ENCODE measurements around the gene RBM18. TPM values are rescaled to one million over a fixed set of nuclear protein-coding genes. Genes with fewer than 3 reads are reported as not detected.

The RBM18 gene
- polyA plus RNA-seq, 1 experiment = 14.7 TPM

GRCh38 chr9:122302237-122303093, 37.8 kb upstream of the RBM18 start:
- ChIA-PET POLR2A (no interaction called here), CTCF (interaction anchor here (1.0 to 1.5 kb wide), 3 partner anchors 12 to 178 kb away, joined by 3 to 4 read pairs (median 4); no protein-coding TSS in a partner anchor)
- no peak for DNase-seq (ENCODE audit: low read depth)
- Histone ChIP-seq H3K27me3 (ENCODE audit: control insufficient read depth, insufficient read depth, low read length) (no peaks in the 10 kb centered on the region), H3K36me3 (ENCODE audit: control insufficient read depth, insufficient read depth, low read length) (no peaks in the 10 kb centered on the region; the same call in 1 of the 2 replicates), H3K4me3 (ENCODE audit: low read depth, low read length) (no peak overlapping the region)
- TF ChIP-seq CTCF (IDR thresholded peaks at IDR 0.05; ENCODE audit: insufficient read depth, low read depth, low read length) = no peak

- Histone ChIP-seq H3K4me3 (ENCODE audit: low read depth, low read length) (no peak overlapping the region), H3K36me3 (ENCODE audit: control insufficient read depth, insufficient read depth, low read length) (peaks cover 3% of the 10 kb centered on the region; the same call in 1 of the 2 replicates), H3K27me3 (ENCODE audit: control insufficient read depth, insufficient read depth, low read length) (no peaks in the 10 kb centered on the region)
- no peak for DNase-seq (ENCODE audit: low read depth)
- POLR2A ChIA-PET = no interaction called here
- TF ChIP-seq CTCF (IDR thresholded peaks at IDR 0.05; ENCODE audit: insufficient read depth, low read depth, low read length) = no peak
- CTCF ChIA-PET = no interaction called here
Observed at GRCh38 chr9:122297512-122297911, 32.9 kb upstream of the RBM18 start.

GRCh38 chr9:122294531-122294930, 29.9 kb upstream of the RBM18 start:
- Histone ChIP-seq H3K27me3 (ENCODE audit: control insufficient read depth, insufficient read depth, low read length) (no peaks in the 10 kb centered on the region), H3K4me3 (ENCODE audit: low read depth, low read length) (no peak overlapping the region), H3K36me3 (ENCODE audit: control insufficient read depth, insufficient read depth, low read length) (peaks cover 5% of the 10 kb centered on the region)
- TF ChIP-seq CTCF (IDR thresholded peaks at IDR 0.05; ENCODE audit: insufficient read depth, low read depth, low read length) = no peak
- ChIA-PET CTCF (interaction anchor here (0.9 kb wide), 1 partner anchor 170 kb away, joined by 3 read pairs; no protein-coding TSS in a partner anchor), POLR2A (no interaction called here)
- DNase-seq (ENCODE audit: low read depth) = no peak

GRCh38 chr9:122291458-122291857, 26.8 kb upstream of the RBM18 start:
- Histone ChIP-seq H3K4me3 (ENCODE audit: low read depth, low read length) (no peak overlapping the region), H3K27me3 (ENCODE audit: control insufficient read depth, insufficient read depth, low read length) (no peaks in the 10 kb centered on the region), H3K36me3 (ENCODE audit: control insufficient read depth, insufficient read depth, low read length) (peaks cover 7% of the 10 kb centered on the region)
- TF ChIP-seq CTCF (IDR thresholded peaks at IDR 0.05; ENCODE audit: insufficient read depth, low read depth, low read length) = no peak
- no peak for DNase-seq (ENCODE audit: low read depth)
- CTCF ChIA-PET = interaction anchor here (0.8 to 1.6 kb wide), 2 partner anchors 14 to 23 kb away, joined by 3 to 4 read pairs; no protein-coding TSS in a partner anchor
- POLR2A ChIA-PET = no interaction called here

GRCh38 chr9:122287214-122287720, 22.6 kb upstream of the RBM18 start:
- POLR2A ChIA-PET = no interaction called here
- no peak for DNase-seq (ENCODE audit: low read depth)
- H3K27me3 ChIP-seq (ENCODE audit: control insufficient read depth, insufficient read depth, low read length) = no peaks in the 10 kb centered on the region
- H3K36me3 ChIP-seq (ENCODE audit: control insufficient read depth, insufficient read depth, low read length) = peaks cover 3% of the 10 kb centered on the region; the same call in 1 of the 2 replicates
- CTCF ChIA-PET = no interaction called here
- TF ChIP-seq CTCF (IDR thresholded peaks at IDR 0.05; ENCODE audit: insufficient read depth, low read depth, low read length) = no peak
- no peak overlapping the region for H3K4me3 ChIP-seq (ENCODE audit: low read depth, low read length)
